Measurements from ENCODE around the gene AFF3. TPM values are rescaled to one million over a fixed set of nuclear protein-coding genes. Genes with fewer than 3 reads are reported as not detected.

Gene AFF3
- total and polyA plus RNA-seq, 2 of the 4 experiments (the other 2 are of a cell fraction) = 12.9 to 14.3 TPM

DNA sequence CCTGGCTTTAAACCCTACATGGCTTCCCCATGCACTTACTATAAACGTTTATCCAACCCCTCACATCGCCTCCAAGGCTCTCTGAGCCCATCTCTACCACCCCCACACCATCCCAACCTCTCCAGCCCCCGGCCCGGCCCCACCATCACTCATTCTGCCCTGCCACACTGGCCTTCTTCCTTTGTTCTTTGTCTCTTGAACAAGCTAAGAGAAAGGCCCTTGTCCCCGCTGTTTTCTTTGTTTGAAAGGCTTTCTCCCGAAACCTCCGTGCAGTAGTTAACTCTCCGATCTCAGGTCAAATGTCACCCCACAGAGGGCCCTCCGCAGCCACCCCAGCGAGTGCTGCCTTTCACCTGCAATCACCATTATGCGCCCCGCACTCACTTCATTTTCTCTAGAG lies 100.4 kb downstream of the AFF3 start:
- H3K27ac ChIP-seq (ENCODE audit: insufficient read depth, low read length) = no peak overlapping the region
- H2BK5ac ChIP-seq (ENCODE audit: low read depth, low read length, poor library complexity, severe bottlenecking) = no peak overlapping the region
- no peak overlapping the region for H4K91ac ChIP-seq (ENCODE audit: insufficient read depth, low read depth, low read length)
- H3K79me1 ChIP-seq (ENCODE audit: low read depth in 1 of 2, low read length in 2 of 2) = peaks cover 30 to 60% of the 10 kb centered on the region in 2 experiments
- H3K23ac ChIP-seq (ENCODE audit: low read depth, low read length) = no peak overlapping the region
- H3K36me3 ChIP-seq (ENCODE audit: control insufficient read depth, insufficient read depth, low read length) = peaks cover 14% of the 10 kb centered on the region
- H4K8ac ChIP-seq (ENCODE audit: low read depth in 2 of 2, low read length in 2 of 2) = no peak overlapping the region
- no peak overlapping the region for H3K4me2 ChIP-seq (ENCODE audit: low read depth, low read length)
- in situ Hi-C loops (cut with MboI; ENCODE audit: low sequenced_read_pairs) (no loop called here), dilution Hi-C loops (cut with HindIII; ENCODE audit: low sequenced_read_pairs, unreplicated experiment) (no loop called here), intact Hi-C loops (cut with micrococcal nuclease) (no loop called here)
- H3K18ac ChIP-seq (ENCODE audit: low read depth, low read length) = no peak overlapping the region
- 67% methylated on average over 2 of the region's 12 CpGs; no CpG with 5 or more reads in 1 of the 2 experiments for WGBS, 2 experiments (ENCODE audit: extremely low coverage in 2 of 2, insufficient read length in 1 of 2)
- H2AK5ac ChIP-seq (ENCODE audit: low read depth, low read length) = no peak overlapping the region
- TF ChIP-seq, protein P1, sequence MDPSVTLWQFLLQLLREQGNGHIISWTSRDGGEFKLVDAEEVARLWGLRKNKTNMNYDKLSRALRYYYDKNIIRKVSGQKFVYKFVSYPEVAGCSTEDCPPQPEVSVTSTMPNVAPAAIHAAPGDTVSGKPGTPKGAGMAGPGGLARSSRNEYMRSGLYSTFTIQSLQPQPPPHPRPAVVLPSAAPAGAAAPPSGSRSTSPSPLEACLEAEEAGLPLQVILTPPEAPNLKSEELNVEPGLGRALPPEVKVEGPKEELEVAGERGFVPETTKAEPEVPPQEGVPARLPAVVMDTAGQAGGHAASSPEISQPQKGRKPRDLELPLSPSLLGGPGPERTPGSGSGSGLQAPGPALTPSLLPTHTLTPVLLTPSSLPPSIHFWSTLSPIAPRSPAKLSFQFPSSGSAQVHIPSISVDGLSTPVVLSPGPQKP (IDR thresholded peaks at IDR 0.05; ENCODE audit: borderline replicate concordance, low read depth, low read length) = no peak
- TF ChIP-seq BHLHE40 (IDR thresholded peaks at IDR 0.05; ENCODE audit: low read depth, low read length) = no peak
- no peak for TF ChIP-seq CHD1 (IDR thresholded peaks at IDR 0.05; ENCODE audit: low read depth, low read length)
- TF ChIP-seq RCOR1 (IDR thresholded peaks at IDR 0.05; ENCODE audit: insufficient replicate concordance, low read length) = no peak
- TF ChIP-seq, protein P2, sequence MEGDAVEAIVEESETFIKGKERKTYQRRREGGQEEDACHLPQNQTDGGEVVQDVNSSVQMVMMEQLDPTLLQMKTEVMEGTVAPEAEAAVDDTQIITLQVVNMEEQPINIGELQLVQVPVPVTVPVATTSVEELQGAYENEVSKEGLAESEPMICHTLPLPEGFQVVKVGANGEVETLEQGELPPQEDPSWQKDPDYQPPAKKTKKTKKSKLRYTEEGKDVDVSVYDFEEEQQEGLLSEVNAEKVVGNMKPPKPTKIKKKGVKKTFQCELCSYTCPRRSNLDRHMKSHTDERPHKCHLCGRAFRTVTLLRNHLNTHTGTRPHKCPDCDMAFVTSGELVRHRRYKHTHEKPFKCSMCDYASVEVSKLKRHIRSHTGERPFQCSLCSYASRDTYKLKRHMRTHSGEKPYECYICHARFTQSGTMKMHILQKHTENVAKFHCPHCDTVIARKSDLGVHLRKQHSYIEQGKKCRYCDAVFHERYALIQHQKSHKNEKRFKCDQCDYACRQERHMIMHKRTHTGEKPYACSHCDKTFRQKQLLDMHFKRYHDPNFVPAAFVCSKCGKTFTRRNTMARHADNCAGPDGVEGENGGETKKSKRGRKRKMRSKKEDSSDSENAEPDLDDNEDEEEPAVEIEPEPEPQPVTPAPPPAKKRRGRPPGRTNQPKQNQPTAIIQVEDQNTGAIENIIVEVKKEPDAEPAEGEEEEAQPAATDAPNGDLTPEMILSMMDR (conservative IDR thresholded peaks at IDR 0.05; ENCODE audit: low read depth, low read length) = no peak
- TF ChIP-seq POLR2A (IDR thresholded peaks at IDR 0.05; ENCODE audit: low read depth, low read length) = no peak
- H3K56ac ChIP-seq (ENCODE audit: extremely low read depth, insufficient read depth, low read length) = no peak overlapping the region
- H4K20me1 ChIP-seq (ENCODE audit: insufficient read depth, low read length) = no peaks in the 10 kb centered on the region
- H3K27me3 ChIP-seq (ENCODE audit: control insufficient read depth, insufficient read depth, low read length) = no peaks in the 10 kb centered on the region
- H3K9ac ChIP-seq (ENCODE audit: low read depth, low read length) = no peak overlapping the region
- no TSS peak for BruUV-seq (replicated peaks)
- no peak overlapping the region for H4K5ac ChIP-seq (ENCODE audit: low read depth, low read length)
- H2BK15ac ChIP-seq (ENCODE audit: low read depth, low read length) = no peak overlapping the region
- POLR2A ChIA-PET (ENCODE audit: unreplicated experiment) = no interaction called here
- H3K4ac ChIP-seq (ENCODE audit: low read depth, low read length) = no peak overlapping the region
- no peaks in the 10 kb centered on the region for H3K9me3 ChIP-seq (ENCODE audit: control insufficient read depth, insufficient read depth, low read length)
- 0 out of 2 replicates have a peak, but pooled peaks cover 11% of the 10 kb centered on the region for H3K9me1 ChIP-seq (ENCODE audit: insufficient read depth, low read length)
- H3K4me1 ChIP-seq (ENCODE audit: control insufficient read depth, insufficient read depth, low read length) = no peaks in the 10 kb centered on the region; the same call in 1 of the 2 replicates
- H3K4me3 ChIP-seq (ENCODE audit: insufficient read depth, low read depth, low read length) = no peak overlapping the region
- CTCF ChIA-PET = no interaction called here
- no peak for DNase-seq
- no peak overlapping the region for H2BK20ac ChIP-seq (ENCODE audit: low read depth, low read length)
- H3K14ac ChIP-seq (replicated peaks; ENCODE audit: low read depth, low read length) = no peak overlapping the region
- H2AK9ac ChIP-seq (replicated peaks; ENCODE audit: low read depth, low read length, poor library complexity) = no peak overlapping the region
- H2AFZ ChIP-seq (replicated peaks; ENCODE audit: low read length, poor library complexity) = no peak overlapping the region
- ATAC-seq (ENCODE audit: low read depth) = no peak
- no peak overlapping the region for H2BK120ac ChIP-seq (ENCODE audit: low read depth, low read length)

Measured in IMR-90 (cell line).